OCI-LY1 (cell line): Measurements from ENCODE around the gene SVOPL.

Experiments used
- H2AFZ ChIP-seq: fragments of 200-600 bp; sonication (generic), shearing (Covaris generic); 2 replicates; pipeline ENCODE4 v1.6.0; 2014; ENCODE audit warnings: antibody characterized with exemption, mild to moderate bottlenecking, low read length
- H3F3A ChIP-seq: fragments of 200-600 bp; sonication (generic), shearing (Covaris generic); 2 replicates; pipeline ENCODE4 v1.6.0; 2014; ENCODE audit warnings: mild to moderate bottlenecking, antibody characterized with exemption, low read length, moderate library complexity; ENCODE audit not compliant: insufficient read depth
- H3K27ac ChIP-seq: fragments of 200-600 bp; sonication (generic); 2 replicates; pipeline ENCODE4 v1.5.1; 2014; ENCODE audit warnings: low read length, mixed run types, mild to moderate bottlenecking, low read depth; ENCODE audit not compliant: poor library complexity, severe bottlenecking
- H3K27me3 ChIP-seq: fragments of 200-600 bp; sonication (generic); 2 replicates; pipeline ENCODE4 v1.6.0; 2014; ENCODE audit warnings: antibody characterized with exemption, mild to moderate bottlenecking, low read length, moderate library complexity; ENCODE audit not compliant: insufficient read depth
- H3K36me3 ChIP-seq: fragments of 200-600 bp; sonication (generic); 2 replicates; pipeline ENCODE4 v1.6.1; 2014; ENCODE audit warnings: mild to moderate bottlenecking, antibody characterized with exemption, low read length, moderate library complexity, mixed read lengths; ENCODE audit not compliant: insufficient read depth
- H3K4me1 ChIP-seq: fragments of 200-600 bp; sonication (generic); 2 replicates; pipeline ENCODE4 v1.5.1; 2014; ENCODE audit warnings: mild to moderate bottlenecking, low read length, moderate library complexity; ENCODE audit not compliant: insufficient read depth, severe bottlenecking
- H3K4me2 ChIP-seq: fragments of 200-600 bp; sonication (generic), shearing (Covaris generic); 2 replicates; pipeline ENCODE4 v1.6.1; 2014; ENCODE audit warnings: low read length
- H3K4me3 ChIP-seq: fragments of 200-600 bp; sonication (generic); 2 replicates; pipeline ENCODE4 v1.5.1; 2014; ENCODE audit warnings: low read length, low read depth, mild to moderate bottlenecking, mixed read lengths; ENCODE audit not compliant: poor library complexity, severe bottlenecking
- H3K79me2 ChIP-seq: fragments of 200-600 bp; shearing (Covaris generic); 2 replicates; pipeline ENCODE4 v1.6.1; 2016; ENCODE audit warnings: mixed run types, low read length, mixed read lengths; ENCODE audit not compliant: insufficient read depth
- H3K9ac ChIP-seq: fragments of 200-600 bp; sonication (generic), shearing (Covaris generic); 2 replicates; pipeline ENCODE4 v1.6.1; 2014; ENCODE audit warnings: mild to moderate bottlenecking, low read length, mixed read lengths
- H3K9me2 ChIP-seq: fragments of 200-600 bp; sonication (generic), shearing (Covaris generic); 2 replicates; pipeline ENCODE4 v1.6.1; 2014; ENCODE audit warnings: low read depth, mild to moderate bottlenecking, low read length, mixed read lengths
- H3K9me3 ChIP-seq: fragments of 200-600 bp; shearing (Covaris generic); 2 replicates; pipeline ENCODE4 v1.6.1; 2014; ENCODE audit warnings: low read length, mixed read lengths
- H4K20me1 ChIP-seq: fragments of 200-600 bp; sonication (generic), shearing (Covaris generic); 2 replicates; pipeline ENCODE4 v1.6.0; 2016; ENCODE audit warnings: mild to moderate bottlenecking, low read length; ENCODE audit not compliant: insufficient read depth
- CTCF ChIP-seq: fragments of 200-600 bp; sonication (generic), shearing (Covaris generic); IDR thresholded peaks from 2 replicates; pipeline ENCODE4 v1.5.1; 2017; ENCODE audit warnings: mild to moderate bottlenecking, antibody characterized with exemption, low read length, moderate library complexity, mixed read lengths
- EZH2 ChIP-seq: fragments of 200-600 bp; sonication (generic), shearing (Covaris generic); IDR thresholded peaks from 2 replicates; pipeline ENCODE4 v1.8.0; 2017; ENCODE audit warnings: borderline replicate concordance, mixed run types, mild to moderate bottlenecking, antibody characterized with exemption, low read length, moderate library complexity, mixed read lengths

SVOPL gene

GRCh38 chr7:138569418-138569817 is 131.7 kb downstream of the SVOPL start:
- no peaks in the 10 kb centered on the region for H3K9me2 ChIP-seq
- no peak overlapping the region for H3K9ac ChIP-seq
- no peak overlapping the region for H2AFZ ChIP-seq
- no peak overlapping the region for H3K4me3 ChIP-seq
- peaks cover 87% of the 10 kb centered on the region for H3K36me3 ChIP-seq
- H3K4me2 ChIP-seq: no peak overlapping the region
- 0 out of 2 replicates have a peak, but pooled peaks cover 3% of the 10 kb centered on the region for H4K20me1 ChIP-seq
- H3K27me3 ChIP-seq: no peaks in the 10 kb centered on the region
- no peaks in the 10 kb centered on the region for H3F3A ChIP-seq
- H3K27ac ChIP-seq: no peak overlapping the region
- TF ChIP-seq CTCF (no peak), EZH2 (no peak)
- no peaks in the 10 kb centered on the region for H3K4me1 ChIP-seq
- no peaks in the 10 kb centered on the region for H3K79me2 ChIP-seq
- peaks cover 14% of the 10 kb centered on the region; the same call in 1 of the 2 replicates for H3K9me3 ChIP-seq

GRCh38 chr7:138568655-138569054 is 132.5 kb downstream of the SVOPL start:
- H3K36me3 ChIP-seq: peaks cover 87% of the 10 kb centered on the region
- no peaks in the 10 kb centered on the region for H3K4me1 ChIP-seq
- H3K9me3 ChIP-seq: peaks cover 18% of the 10 kb centered on the region; the same call in 1 of the 2 replicates
- H3K9ac ChIP-seq: no peak overlapping the region
- H3K27me3 ChIP-seq: no peaks in the 10 kb centered on the region
- no peak overlapping the region for H2AFZ ChIP-seq
- TF ChIP-seq CTCF (no peak), EZH2 (no peak)
- no peak overlapping the region for H3K4me2 ChIP-seq
- H3K4me3 ChIP-seq: no peak overlapping the region
- H4K20me1 ChIP-seq: 0 out of 2 replicates have a peak, but pooled peaks cover 3% of the 10 kb centered on the region
- H3K27ac ChIP-seq: no peak overlapping the region
- H3F3A ChIP-seq: no peaks in the 10 kb centered on the region
- no peaks in the 10 kb centered on the region for H3K79me2 ChIP-seq
- H3K9me2 ChIP-seq: no peaks in the 10 kb centered on the region

- Histone ChIP-seq H3K27ac (no peak overlapping the region), H3K9me3 (peaks cover 18% of the 10 kb centered on the region; the same call in 1 of the 2 replicates), H2AFZ (no peak overlapping the region), H3K9ac (no peak overlapping the region), H3K27me3 (no peaks in the 10 kb centered on the region), H4K20me1 (0 out of 2 replicates have a peak, but pooled peaks cover 3% of the 10 kb centered on the region), H3K4me2 (no peak overlapping the region), H3K4me1 (no peaks in the 10 kb centered on the region), H3K36me3 (peaks cover 91% of the 10 kb centered on the region), H3K79me2 (no peaks in the 10 kb centered on the region), H3F3A (no peaks in the 10 kb centered on the region), H3K9me2 (no peaks in the 10 kb centered on the region), H3K4me3 (no peak overlapping the region)
- TF ChIP-seq EZH2 (no peak), CTCF (no peak)
Observed at GRCh38 chr7:138565451-138566114, 135.6 kb downstream of the SVOPL start.
